Fibroblast of mammary gland (primary cell): ENCODE measurements around the gene SLC39A11.
"Not testable (repeated sequence)": the region's sequence is repeated elsewhere in the genome, so short reads cannot be mapped to it uniquely, and the experiment has no call there.

Experiments
- DNase-seq: peaks from one replicate; pipeline ENCODE4 v3.0.0-alpha.2; 2010; ENCODE audit warnings: low read depth
- H3K4me3 ChIP-seq: 2 replicates; pipeline ENCODE4 v1.5.1; 2011; ENCODE audit warnings: low read depth, mild to moderate bottlenecking, low read length, moderate library complexity; ENCODE audit not compliant: control insufficient read depth
- CTCF ChIP-seq: conservative IDR thresholded peaks from 2 replicates; pipeline ENCODE4 v1.5.1; 2011; ENCODE audit warnings: low read depth, low read length, inconsistent platforms; ENCODE audit not compliant: control insufficient read depth, insufficient read depth

SLC39A11 gene

GRCh38 chr17:73135766-73136165 is 43.3 kb upstream of the SLC39A11 start:
- TF ChIP-seq CTCF, result no peak
- H3K4me3 ChIP-seq, result no peak overlapping the region
- DNase-seq, result no peak

GRCh38 chr17:73133911-73134649 is 41.6 kb upstream of the SLC39A11 start:
- H3K4me3 ChIP-seq, result no peak overlapping the region
- no peak for DNase-seq
- no peak for TF ChIP-seq CTCF

GRCh38 chr17:73132085-73132492 is 39.6 kb upstream of the SLC39A11 start:
- no peak overlapping the region for H3K4me3 ChIP-seq
- DNase-seq, result no peak
- TF ChIP-seq CTCF, result no peak

GRCh38 chr17:73131439-73131838 is 39.0 kb upstream of the SLC39A11 start:
- not testable (repeated sequence) for DNase-seq, H3K4me3 ChIP-seq

- H3K4me3 ChIP-seq, result no peak overlapping the region
- TF ChIP-seq CTCF, result no peak
Measured at GRCh38 chr17:73130977-73131376, 38.5 kb upstream of the SLC39A11 start.

GRCh38 chr17:73128496-73128895 is 36.0 kb upstream of the SLC39A11 start:
- no peak for DNase-seq
- no peak for TF ChIP-seq CTCF
- no peak overlapping the region for H3K4me3 ChIP-seq

More at GRCh38 chr17:73130977-73131376, 38.5 kb upstream of the SLC39A11 start:
- DNase-seq, result no peak

GRCh38 chr17:73126716-73127473 is 34.4 kb upstream of the SLC39A11 start:
- H3K4me3 ChIP-seq, result no peak overlapping the region
- no peak for TF ChIP-seq CTCF
- DNase-seq, result peak; percentile 6
